Hepatocyte (in vitro differentiated cells): Measurements from ENCODE around the gene THAP4. TPM values are rescaled to one million over a fixed set of nuclear protein-coding genes. Genes with fewer than 3 reads are reported as not detected.

Experiments used
- DNase-seq: peaks from one replicate; pipeline ENCODE4 v3.0.0-alpha.2; 2016; ENCODE audit warnings: low spot score
- H2AFZ ChIP-seq: fragments of 200-600 bp; sonication (generic); 2 replicates; pipeline ENCODE4 v1.6.0; 2016; ENCODE audit warnings: antibody characterized with exemption, mild to moderate bottlenecking
- H3K27ac ChIP-seq: fragments of 200-600 bp; sonication (generic); 2 replicates; pipeline ENCODE4 v1.5.1; 2016; ENCODE audit warnings: mild to moderate bottlenecking
- H3K27me3 ChIP-seq: fragments of 200-600 bp; sonication (generic); 2 replicates; pipeline ENCODE4 v1.6.1; 2016
- H3K36me3 ChIP-seq: fragments of 200-600 bp; sonication (generic); replicated peaks from 2 replicates; pipeline ENCODE4 v1.5.1; 2016; ENCODE audit warnings: low read depth; ENCODE audit not compliant: insufficient read depth
- H3K4me1 ChIP-seq: fragments of 200-600 bp; sonication (generic); 2 replicates; pipeline ENCODE4 v1.5.1; 2016; ENCODE audit warnings: mild to moderate bottlenecking, moderate library complexity; ENCODE audit not compliant: insufficient read depth
- H3K4me2 ChIP-seq: fragments of 200-600 bp; sonication (generic); 2 replicates; pipeline ENCODE4 v1.6.0; 2016
- H3K4me3 ChIP-seq: fragments of 200-600 bp; sonication (generic); 2 replicates; pipeline ENCODE4 v1.5.1; 2016; ENCODE audit warnings: mild to moderate bottlenecking
- H3K79me2 ChIP-seq: fragments of 200-600 bp; sonication (generic); 2 replicates; pipeline ENCODE4 v1.6.0; 2017; ENCODE audit warnings: mild to moderate bottlenecking
- H3K9me2 ChIP-seq: fragments of 200-600 bp; sonication (generic); replicated peaks from 2 replicates; pipeline ENCODE4 v1.6.0; 2017; ENCODE audit warnings: mild to moderate bottlenecking; ENCODE audit not compliant: insufficient read depth
- H3K9me3 ChIP-seq: fragments of 200-600 bp; sonication (generic); 2 replicates; pipeline ENCODE4 v1.5.1; 2016; ENCODE audit warnings: low read depth, mild to moderate bottlenecking
- H4K20me1 ChIP-seq: fragments of 200-600 bp; sonication (generic); 2 replicates; pipeline ENCODE4 v1.6.0; 2016; ENCODE audit warnings: mild to moderate bottlenecking; ENCODE audit not compliant: insufficient read depth, poor library complexity, severe bottlenecking
- EZH2 ChIP-seq: fragments of 200-600 bp; sonication (generic); IDR thresholded peaks from 2 replicates; pipeline ENCODE4 v1.6.1; 2016; ENCODE audit warnings: antibody characterized with exemption, mild to moderate bottlenecking, borderline replicate concordance
- EZH2phosphoT487 ChIP-seq: fragments of 200-600 bp; sonication (generic); IDR thresholded peaks from one replicate; pipeline ENCODE4 v1.6.1; 2018; ENCODE audit warnings: antibody characterized with exemption, mild to moderate bottlenecking, low read depth, moderate library complexity; ENCODE audit not compliant: unreplicated experiment, severe bottlenecking
- WGBS: methylation state at CpG from one replicate; pipeline ENCODE4 v1.1.6; 2016; ENCODE audit warnings: low lambda C conversion rate; ENCODE audit errors: missing lambda C conversion rate; 5-methylcytosine and 5-hydroxymethylcytosine counted together
- polyA plus RNA-seq: library from polyadenylated mRNA; unstranded; fragments of >200 nt; fragmentation: Nextera tagmentation; extraction: Ambion mirVana; gene quantifications from 2 replicates; pipeline ENCODE4 v1.2.1, GENCODE V29; 2016
- total RNA-seq: library from RNA; depleted of rRNA; stranded (reverse); fragments of >200 nt; gene quantifications from 2 replicates; pipeline ENCODE4 v1.2.3, GENCODE V29; 2014
- TF ChIP-seq, protein P1 (sequence below): fragments of 200-600 bp; sonication (generic); IDR thresholded peaks from 2 replicates; pipeline ENCODE4 v1.5.1; 2016; ENCODE audit warnings: antibody characterized with exemption, mild to moderate bottlenecking; ENCODE audit not compliant: poor library complexity

Gene THAP4
- total and polyA plus RNA-seq, 2 experiments from 2014 or later = 43.2 to 58.1 TPM

DNA sequence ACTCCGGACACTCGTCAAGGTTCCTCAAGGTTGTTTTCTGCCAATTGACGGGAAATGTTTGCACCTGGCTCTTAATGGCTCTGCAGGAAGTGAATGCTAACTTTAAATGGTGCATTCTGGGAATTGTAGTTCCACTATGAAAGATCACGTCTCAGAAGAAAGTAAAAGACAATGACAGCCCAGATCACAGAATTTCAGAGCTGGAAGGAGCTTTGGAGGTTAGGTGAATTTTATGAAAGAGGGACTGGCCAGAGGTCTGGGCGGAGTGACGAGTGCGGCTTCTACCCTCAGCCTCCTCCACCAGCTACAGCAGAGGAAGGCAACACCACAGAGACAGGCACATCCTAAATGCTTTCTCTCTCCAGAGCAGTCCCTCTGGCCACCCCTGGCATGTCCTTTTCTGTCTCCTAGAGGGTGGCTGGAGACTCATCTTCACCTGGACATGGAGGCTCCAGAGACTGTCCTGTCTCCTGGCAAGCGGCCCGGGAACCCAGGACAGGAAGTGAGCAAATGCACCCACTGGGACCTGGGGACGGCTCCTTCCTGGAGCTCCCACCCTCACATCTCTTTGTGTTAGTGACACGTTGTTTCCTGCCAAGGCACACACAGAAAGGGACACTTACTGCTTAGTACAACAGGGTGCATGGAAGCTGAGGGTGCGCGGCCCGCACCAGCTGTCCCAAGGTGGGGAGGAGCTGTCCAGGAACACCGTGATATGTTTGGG is 19.4 kb downstream of the THAP4 start:
- Histone ChIP-seq H3K27ac (no peak overlapping the region), H3K4me2 (peak overlapping the region; percentile 68), H4K20me1 (no peaks in the 10 kb centered on the region), H3K4me3 (no peak overlapping the region), H3K4me1 (peaks cover 10% of the 10 kb centered on the region), H3K36me3 (no peaks in the 10 kb centered on the region), H3K9me2 (no peaks in the 10 kb centered on the region), H3K9me3 (no peaks in the 10 kb centered on the region), H2AFZ (no peak overlapping the region), H3K27me3 (no peaks in the 10 kb centered on the region), H3K79me2 (peaks cover 76% of the 10 kb centered on the region)
- TF ChIP-seq, protein P1, sequence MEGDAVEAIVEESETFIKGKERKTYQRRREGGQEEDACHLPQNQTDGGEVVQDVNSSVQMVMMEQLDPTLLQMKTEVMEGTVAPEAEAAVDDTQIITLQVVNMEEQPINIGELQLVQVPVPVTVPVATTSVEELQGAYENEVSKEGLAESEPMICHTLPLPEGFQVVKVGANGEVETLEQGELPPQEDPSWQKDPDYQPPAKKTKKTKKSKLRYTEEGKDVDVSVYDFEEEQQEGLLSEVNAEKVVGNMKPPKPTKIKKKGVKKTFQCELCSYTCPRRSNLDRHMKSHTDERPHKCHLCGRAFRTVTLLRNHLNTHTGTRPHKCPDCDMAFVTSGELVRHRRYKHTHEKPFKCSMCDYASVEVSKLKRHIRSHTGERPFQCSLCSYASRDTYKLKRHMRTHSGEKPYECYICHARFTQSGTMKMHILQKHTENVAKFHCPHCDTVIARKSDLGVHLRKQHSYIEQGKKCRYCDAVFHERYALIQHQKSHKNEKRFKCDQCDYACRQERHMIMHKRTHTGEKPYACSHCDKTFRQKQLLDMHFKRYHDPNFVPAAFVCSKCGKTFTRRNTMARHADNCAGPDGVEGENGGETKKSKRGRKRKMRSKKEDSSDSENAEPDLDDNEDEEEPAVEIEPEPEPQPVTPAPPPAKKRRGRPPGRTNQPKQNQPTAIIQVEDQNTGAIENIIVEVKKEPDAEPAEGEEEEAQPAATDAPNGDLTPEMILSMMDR = no peak
- TF ChIP-seq EZH2phosphoT487 = no peak
- TF ChIP-seq EZH2 = no peak
- peak; percentile 43 for DNase-seq
- 63% methylated on average over 15 of the region's 15 CpGs for WGBS

DNA sequence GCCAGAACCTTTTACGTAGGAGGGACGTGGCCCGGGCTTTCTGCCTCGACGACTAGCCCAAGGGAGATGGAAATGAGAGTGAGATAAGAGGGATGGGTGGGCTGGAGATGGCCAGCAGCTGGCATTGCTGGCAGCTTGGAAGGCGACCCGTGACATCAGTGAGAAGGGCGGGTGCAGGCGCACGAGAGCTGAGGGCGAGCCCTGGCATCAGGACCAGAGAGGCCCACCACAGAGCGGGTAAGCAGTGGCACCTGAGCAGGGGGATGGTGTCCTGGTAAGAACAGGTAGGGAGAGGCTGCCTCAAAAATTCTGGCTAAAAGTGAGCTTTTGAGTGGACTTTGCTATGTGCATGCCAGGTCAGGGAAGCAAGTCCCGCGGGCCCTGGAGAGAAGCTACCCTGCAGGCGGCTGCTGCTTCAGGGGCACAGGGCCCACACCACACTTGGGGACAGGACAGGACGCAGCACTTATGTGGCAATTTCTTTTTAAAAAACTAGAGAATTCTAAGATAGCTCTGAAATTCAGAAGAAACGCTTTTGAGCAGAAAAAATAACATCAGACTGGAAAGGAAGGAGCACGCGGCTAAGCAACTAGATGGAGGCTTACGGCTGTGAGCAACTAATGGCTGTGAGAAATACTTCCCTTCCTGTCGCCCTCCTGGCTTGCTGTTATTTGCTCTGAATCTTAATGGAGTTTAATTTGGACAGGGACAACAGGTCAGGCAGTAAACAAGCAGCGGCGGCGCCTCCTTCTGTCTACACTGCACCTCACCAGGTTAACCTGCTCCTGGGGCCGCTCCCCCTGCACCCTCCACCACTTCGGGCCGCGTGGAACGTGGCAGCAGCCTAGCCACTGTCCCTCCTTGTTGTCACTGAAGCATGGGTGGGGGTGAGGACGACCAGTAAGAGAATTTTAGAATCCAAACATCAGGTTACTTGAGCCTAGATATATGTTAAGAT is 20.5 kb downstream of the THAP4 start:
- Histone ChIP-seq H3K36me3 (no peaks in the 10 kb centered on the region), H3K4me1 (peaks cover 10% of the 10 kb centered on the region), H3K27ac (no peak overlapping the region), H4K20me1 (no peaks in the 10 kb centered on the region), H3K4me3 (no peak overlapping the region), H3K27me3 (no peaks in the 10 kb centered on the region), H3K79me2 (peaks cover 74% of the 10 kb centered on the region), H3K9me2 (no peaks in the 10 kb centered on the region), H3K9me3 (no peaks in the 10 kb centered on the region), H2AFZ (no peak overlapping the region), H3K4me2 (peak overlapping the region; percentile 68)
- 92% methylated on average over 30 of the region's 30 CpGs for WGBS
- TF ChIP-seq EZH2 = no peak
- no peak for TF ChIP-seq EZH2phosphoT487
- TF ChIP-seq, protein P1 = no peak
- DNase-seq = no peak

DNA sequence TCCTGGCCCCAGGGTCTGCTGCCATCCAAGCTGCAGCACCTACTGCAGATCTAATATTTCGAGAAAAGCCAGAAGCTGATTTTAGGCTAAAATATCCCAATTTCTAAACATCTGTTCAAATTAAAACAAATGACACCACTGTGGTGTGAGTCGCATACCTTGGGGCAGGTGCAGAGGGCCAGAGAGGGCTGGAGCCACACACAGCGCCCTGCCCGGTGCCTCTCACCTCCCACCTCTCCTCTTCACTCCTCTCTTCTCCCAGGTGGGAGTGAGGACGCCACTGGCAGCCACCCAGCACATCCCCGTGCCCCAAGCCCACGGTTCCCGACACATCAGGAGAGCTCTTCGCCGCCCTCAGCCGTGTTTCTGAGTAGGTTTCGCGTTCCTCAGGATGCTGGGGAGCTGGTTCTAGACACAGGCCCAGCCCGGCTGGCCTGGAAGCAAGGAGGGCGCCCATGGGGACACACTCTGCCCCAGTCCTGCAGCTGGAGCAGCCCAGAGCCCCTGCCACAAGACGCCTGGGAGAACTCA is 21.4 kb downstream of the THAP4 start:
- peaks cover 78% of the 10 kb centered on the region for H3K79me2 ChIP-seq
- H3K4me3 ChIP-seq = no peak overlapping the region
- no peaks in the 10 kb centered on the region for H4K20me1 ChIP-seq
- H3K27me3 ChIP-seq = no peaks in the 10 kb centered on the region
- H3K27ac ChIP-seq = no peak overlapping the region
- H3K9me2 ChIP-seq = no peaks in the 10 kb centered on the region
- 93% methylated on average over 15 of the region's 16 CpGs for WGBS
- H3K4me2 ChIP-seq = no peak overlapping the region
- peaks cover 16% of the 10 kb centered on the region for H3K4me1 ChIP-seq
- no peak overlapping the region for H2AFZ ChIP-seq
- H3K9me3 ChIP-seq = no peaks in the 10 kb centered on the region
- TF ChIP-seq EZH2phosphoT487 = no peak
- DNase-seq = no peak
- no peaks in the 10 kb centered on the region for H3K36me3 ChIP-seq
